ENCODE results near the gene ZNF140. TPM values are rescaled to one million over a fixed set of nuclear protein-coding genes. Genes with fewer than 3 reads are reported as not detected.

ZNF140 gene
- total and polyA plus RNA-seq, 2 experiments from 2014 or later: 21.8 to 24.1 TPM

DNA sequence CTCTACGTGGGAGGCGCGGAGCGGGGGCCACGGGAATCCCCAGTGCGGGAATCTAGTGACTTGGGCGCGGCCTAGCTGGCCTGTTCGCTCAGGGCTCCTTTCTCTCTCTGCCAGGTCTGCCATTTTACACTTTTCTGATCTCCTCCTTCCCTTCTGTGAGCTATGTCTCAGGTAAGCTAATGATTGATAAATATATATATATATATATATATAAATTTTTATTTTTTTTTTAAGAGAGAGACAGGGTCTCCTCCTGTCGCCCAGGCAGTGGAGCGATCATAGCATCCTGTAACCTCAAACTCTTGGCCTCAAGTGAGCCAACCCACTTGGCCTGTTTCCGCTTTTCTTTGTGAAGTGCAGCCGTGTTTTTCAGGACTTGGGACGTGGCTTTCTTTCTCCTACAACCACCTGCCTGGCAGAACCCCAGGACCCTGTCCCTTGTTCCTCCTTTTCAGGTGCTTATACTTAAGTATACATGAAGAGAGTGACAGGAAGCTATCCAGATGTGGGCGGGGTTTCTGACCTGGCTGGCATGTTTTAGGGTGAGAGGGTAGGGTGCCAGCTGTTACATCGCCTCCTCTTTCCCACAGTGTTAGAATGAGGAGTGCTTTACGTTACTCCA is 547 bp downstream of the ZNF140 start:
- DNase-seq (ENCODE audit: low spot score): peak; percentile 10
- Histone ChIP-seq H3K4me2 (peak overlapping the region; percentile 87), H3K79me2 (peaks cover 28% of the 10 kb centered on the region), H3K9me3 (ENCODE audit: low read depth) (peaks cover 57% of the 10 kb centered on the region), H2AFZ (peak overlapping the region; percentile 69), H3K4me1 (ENCODE audit: insufficient read depth) (no peaks in the 10 kb centered on the region), H3K27me3 (no peaks in the 10 kb centered on the region), H3K4me3 (peak overlapping the region; percentile 68), H3K27ac (peak overlapping the region; percentile 98), H3K36me3 (replicated peaks; ENCODE audit: insufficient read depth, low read depth) (peaks cover 19% of the 10 kb centered on the region), H4K20me1 (ENCODE audit: insufficient read depth, poor library complexity, severe bottlenecking) (no peaks in the 10 kb centered on the region), H3K9me2 (replicated peaks; ENCODE audit: insufficient read depth) (no peaks in the 10 kb centered on the region)
- WGBS (ENCODE audit: low lambda C conversion rate, missing lambda C conversion rate): 33% methylated on average over 17 of the region's 17 CpGs
- TF ChIP-seq EZH2 (IDR thresholded peaks at IDR 0.05; ENCODE audit: borderline replicate concordance): no peak
- TF ChIP-seq, protein P1, sequence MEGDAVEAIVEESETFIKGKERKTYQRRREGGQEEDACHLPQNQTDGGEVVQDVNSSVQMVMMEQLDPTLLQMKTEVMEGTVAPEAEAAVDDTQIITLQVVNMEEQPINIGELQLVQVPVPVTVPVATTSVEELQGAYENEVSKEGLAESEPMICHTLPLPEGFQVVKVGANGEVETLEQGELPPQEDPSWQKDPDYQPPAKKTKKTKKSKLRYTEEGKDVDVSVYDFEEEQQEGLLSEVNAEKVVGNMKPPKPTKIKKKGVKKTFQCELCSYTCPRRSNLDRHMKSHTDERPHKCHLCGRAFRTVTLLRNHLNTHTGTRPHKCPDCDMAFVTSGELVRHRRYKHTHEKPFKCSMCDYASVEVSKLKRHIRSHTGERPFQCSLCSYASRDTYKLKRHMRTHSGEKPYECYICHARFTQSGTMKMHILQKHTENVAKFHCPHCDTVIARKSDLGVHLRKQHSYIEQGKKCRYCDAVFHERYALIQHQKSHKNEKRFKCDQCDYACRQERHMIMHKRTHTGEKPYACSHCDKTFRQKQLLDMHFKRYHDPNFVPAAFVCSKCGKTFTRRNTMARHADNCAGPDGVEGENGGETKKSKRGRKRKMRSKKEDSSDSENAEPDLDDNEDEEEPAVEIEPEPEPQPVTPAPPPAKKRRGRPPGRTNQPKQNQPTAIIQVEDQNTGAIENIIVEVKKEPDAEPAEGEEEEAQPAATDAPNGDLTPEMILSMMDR (IDR thresholded peaks at IDR 0.05; ENCODE audit: poor library complexity): no peak
- TF ChIP-seq EZH2phosphoT487 (IDR thresholded peaks at IDR 0.05; ENCODE audit: low read depth, severe bottlenecking, unreplicated experiment): no peak

DNA sequence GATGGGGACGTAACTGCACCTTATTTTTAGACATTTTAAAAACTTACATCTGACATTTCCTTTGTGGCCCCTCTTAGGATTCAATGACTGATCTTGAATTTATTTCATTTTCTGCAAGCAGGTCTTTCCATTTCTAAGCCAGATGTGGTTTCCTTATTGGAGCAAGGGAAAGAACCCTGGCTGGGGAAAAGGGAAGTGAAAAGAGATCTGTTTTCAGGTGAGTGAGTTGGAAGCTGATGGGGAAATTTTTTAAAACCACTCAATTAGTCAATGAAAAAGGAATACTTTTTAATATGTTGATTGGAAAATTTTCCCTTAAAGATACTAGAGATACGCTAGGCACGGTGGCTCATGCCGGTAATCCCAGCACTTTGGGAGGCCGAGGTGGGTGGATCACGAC is 2.6 kb downstream of the ZNF140 start:
- TF ChIP-seq, protein P1 (IDR thresholded peaks at IDR 0.05; ENCODE audit: poor library complexity): no peak
- TF ChIP-seq EZH2 (IDR thresholded peaks at IDR 0.05; ENCODE audit: borderline replicate concordance) (no peak), EZH2phosphoT487 (IDR thresholded peaks at IDR 0.05; ENCODE audit: low read depth, severe bottlenecking, unreplicated experiment) (no peak)
- H3K27ac ChIP-seq: no peak overlapping the region
- H2AFZ ChIP-seq: no peak overlapping the region
- H3K4me3 ChIP-seq: no peak overlapping the region
- no peak for DNase-seq (ENCODE audit: low spot score)
- peaks cover 29% of the 10 kb centered on the region for H3K36me3 ChIP-seq (replicated peaks; ENCODE audit: insufficient read depth, low read depth)
- H3K9me3 ChIP-seq (ENCODE audit: low read depth): peaks cover 72% of the 10 kb centered on the region
- no peaks in the 10 kb centered on the region for H3K27me3 ChIP-seq
- no peak overlapping the region for H3K4me2 ChIP-seq
- H3K9me2 ChIP-seq (replicated peaks; ENCODE audit: insufficient read depth): no peaks in the 10 kb centered on the region
- H3K79me2 ChIP-seq: peaks cover 37% of the 10 kb centered on the region
- H3K4me1 ChIP-seq (ENCODE audit: insufficient read depth): no peaks in the 10 kb centered on the region
- no peaks in the 10 kb centered on the region for H4K20me1 ChIP-seq (ENCODE audit: insufficient read depth, poor library complexity, severe bottlenecking)
- WGBS (ENCODE audit: low lambda C conversion rate, missing lambda C conversion rate): over 99% methylated on average over 6 of the region's 6 CpGs

DNA sequence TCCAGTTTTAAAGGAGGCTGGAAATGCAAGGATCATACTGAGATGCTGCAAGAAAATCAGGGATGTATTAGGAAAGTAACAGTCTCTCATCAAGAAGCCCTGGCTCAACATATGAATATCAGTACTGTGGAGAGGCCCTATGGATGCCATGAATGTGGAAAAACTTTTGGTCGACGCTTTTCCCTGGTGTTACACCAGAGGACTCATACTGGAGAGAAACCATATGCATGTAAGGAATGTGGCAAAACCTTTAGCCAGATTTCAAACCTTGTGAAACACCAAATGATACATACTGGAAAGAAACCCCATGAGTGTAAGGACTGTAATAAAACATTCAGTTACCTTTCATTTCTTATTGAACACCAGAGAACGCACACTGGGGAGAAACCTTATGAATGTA is 24.9 kb downstream of the ZNF140 start:
- H3K4me3 ChIP-seq: peak overlapping the region; percentile 8
- no peak for TF ChIP-seq EZH2 (IDR thresholded peaks at IDR 0.05; ENCODE audit: borderline replicate concordance)
- TF ChIP-seq, protein P1 (IDR thresholded peaks at IDR 0.05; ENCODE audit: poor library complexity): no peak
- no peak for TF ChIP-seq EZH2phosphoT487 (IDR thresholded peaks at IDR 0.05; ENCODE audit: low read depth, severe bottlenecking, unreplicated experiment)
- no peaks in the 10 kb centered on the region for H4K20me1 ChIP-seq (ENCODE audit: insufficient read depth, poor library complexity, severe bottlenecking)
- peaks cover 2% of the 10 kb centered on the region for H3K79me2 ChIP-seq
- H3K27ac ChIP-seq: no peak overlapping the region
- H2AFZ ChIP-seq: no peak overlapping the region
- H3K9me2 ChIP-seq (replicated peaks; ENCODE audit: insufficient read depth): no peaks in the 10 kb centered on the region
- H3K9me3 ChIP-seq (ENCODE audit: low read depth): peaks cover 99% of the 10 kb centered on the region
- DNase-seq (ENCODE audit: low spot score): no peak
- no peak overlapping the region for H3K4me2 ChIP-seq
- peaks cover 46% of the 10 kb centered on the region for H3K36me3 ChIP-seq (replicated peaks; ENCODE audit: insufficient read depth, low read depth)
- WGBS (ENCODE audit: low lambda C conversion rate, missing lambda C conversion rate): 100% methylated on average over 3 of the region's 3 CpGs
- no peaks in the 10 kb centered on the region for H3K27me3 ChIP-seq
- H3K4me1 ChIP-seq (ENCODE audit: insufficient read depth): no peaks in the 10 kb centered on the region
